Activated T-cell treated with anti-CD3 and anti-CD28 coated beads for 1 hour (primary cell): ENCODE measurements around the gene BMPR2.
"Not testable (repeated sequence)": the region's sequence is repeated elsewhere in the genome, so short reads cannot be mapped to it uniquely, and the experiment has no call there.

Source experiments
- DNase-seq: peaks from one replicate; pipeline ENCODE4 v3.0.0-alpha.2; 2020; ENCODE audit warnings: low read depth

The BMPR2 gene

GRCh38 chr2:202530038-202530437 lies 153.9 kb downstream of the BMPR2 start:
- no peak for DNase-seq

DNA sequence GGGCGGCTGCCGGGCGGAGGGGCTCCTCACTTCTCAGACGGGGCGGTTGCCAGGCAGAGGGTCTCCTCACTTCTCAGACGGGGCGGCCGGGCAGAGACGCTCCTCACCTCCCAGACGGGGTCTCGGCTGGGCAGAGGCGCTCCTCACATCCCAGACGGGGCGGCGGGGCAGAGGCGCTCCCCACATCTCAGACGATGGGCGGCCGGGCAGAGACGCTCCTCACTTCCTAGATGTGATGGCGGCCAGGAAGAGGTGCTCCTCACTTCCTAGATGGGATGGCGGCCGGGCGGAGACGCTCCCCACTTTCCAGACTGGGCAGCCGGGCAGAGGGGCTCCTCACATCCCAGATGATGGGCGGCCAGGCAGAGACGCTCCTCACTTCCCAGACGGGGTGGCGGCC lies 159.2 kb downstream of the BMPR2 start:
- DNase-seq: not testable (repeated sequence)

DNA sequence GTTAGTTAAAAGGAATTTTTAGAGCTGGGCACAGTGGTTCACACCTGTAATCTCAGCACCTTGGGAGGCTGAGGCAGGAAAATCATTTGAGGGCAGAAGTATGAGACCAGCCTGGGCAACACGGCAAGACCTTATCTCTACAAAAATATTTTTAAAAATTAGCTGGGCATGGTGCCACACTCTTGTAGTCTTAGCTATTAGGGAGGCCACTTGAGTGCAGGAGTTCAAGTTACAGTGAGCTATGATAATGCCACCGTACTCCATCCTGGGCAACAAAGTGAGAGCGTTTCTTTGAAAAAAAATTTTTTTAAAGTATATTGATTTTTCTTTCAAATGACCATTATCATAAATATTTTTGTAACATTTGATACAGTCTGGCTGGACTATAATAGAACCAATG lies 165.0 kb downstream of the BMPR2 start:
- no peak for DNase-seq

DNA sequence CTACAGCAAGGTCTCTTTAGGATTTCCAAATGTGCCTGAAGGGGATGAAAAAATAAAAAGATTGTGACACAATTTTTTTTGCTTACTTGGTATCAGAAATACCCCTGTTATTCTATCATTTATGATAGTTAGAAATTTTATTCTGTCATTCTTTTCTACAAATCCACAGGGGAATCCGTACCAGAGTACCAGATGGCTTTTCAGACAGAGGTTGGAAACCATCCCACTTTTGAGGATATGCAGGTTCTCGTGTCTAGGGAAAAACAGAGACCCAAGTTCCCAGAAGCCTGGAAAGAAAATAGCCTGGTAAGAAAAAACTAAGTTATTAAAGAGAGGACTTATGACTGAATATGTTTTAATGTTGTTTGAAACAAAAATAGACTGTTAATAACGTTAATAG lies 166.0 kb downstream of the BMPR2 start:
- DNase-seq: no peak

DNA sequence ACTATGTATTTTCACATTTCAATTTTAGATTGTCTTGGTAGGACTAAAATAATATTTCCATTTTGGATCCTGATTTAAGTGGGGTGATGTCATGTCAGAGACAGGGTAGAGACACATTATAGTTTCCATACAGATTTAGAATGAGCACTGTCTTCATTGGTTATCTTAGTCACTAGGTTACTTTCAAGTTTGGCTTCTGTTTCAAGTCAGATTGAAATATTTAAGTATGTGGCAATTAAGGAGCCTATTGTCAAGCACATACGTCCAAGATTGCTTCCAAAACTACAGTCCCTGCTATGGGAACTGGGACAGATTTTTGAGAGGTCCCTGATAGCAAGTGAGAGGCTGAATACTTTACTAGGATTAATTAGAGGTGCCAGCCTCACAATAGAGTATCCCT lies 169.4 kb downstream of the BMPR2 start:
- no peak for DNase-seq

GRCh38 chr2:202545931-202546330 lies 169.8 kb downstream of the BMPR2 start:
- DNase-seq: no peak

DNA sequence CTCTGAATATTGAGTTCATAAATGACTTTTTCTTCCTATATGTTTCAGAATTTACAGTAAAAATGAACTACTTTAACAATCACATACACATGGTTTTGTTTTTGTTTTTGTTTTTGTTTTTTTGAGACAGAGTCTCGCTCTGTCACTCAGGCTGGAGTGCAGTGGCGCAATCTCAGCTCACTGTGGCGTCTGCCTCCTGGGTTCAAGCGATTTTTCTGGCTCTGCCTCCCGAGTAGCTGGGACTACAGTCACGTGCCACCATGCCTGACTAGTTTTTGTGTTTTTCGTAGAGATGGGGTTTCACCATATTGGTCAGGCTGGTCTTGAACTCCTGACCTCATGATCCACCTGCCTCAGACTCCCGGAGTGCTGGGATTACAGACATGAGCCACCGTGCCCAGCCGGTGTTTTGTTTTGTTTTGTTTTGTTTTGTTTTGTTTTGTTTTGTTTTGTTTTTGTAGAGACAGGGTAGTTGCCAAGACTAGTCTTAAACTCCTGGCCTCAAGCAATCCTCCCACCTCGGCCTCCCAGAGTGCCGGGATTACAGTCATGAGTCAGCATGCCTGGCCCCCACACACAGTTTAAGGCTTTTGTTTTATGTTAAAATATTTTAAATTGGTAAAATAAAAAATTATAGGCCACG lies 170.5 kb downstream of the BMPR2 start:
- not testable (repeated sequence) for DNase-seq

DNA sequence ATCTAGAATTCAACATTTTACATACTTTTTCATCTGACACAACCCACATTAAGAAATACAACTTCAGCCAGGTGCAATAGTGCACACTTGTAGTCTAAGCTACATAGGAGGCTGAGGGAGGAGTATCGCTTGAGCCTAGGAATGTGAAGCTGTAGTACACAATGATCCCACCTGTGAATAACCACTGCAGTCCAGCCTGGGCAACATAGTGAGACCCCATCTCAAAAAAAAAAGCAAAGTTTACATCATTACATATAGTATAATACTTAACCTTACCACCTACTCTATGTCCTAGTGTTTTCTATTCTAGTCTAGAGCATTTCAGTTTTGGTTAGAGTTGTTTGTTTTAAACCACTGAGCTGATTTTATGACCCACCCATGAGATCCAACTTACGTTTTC lies 172.1 kb downstream of the BMPR2 start:
- DNase-seq: no peak

- not testable (repeated sequence) for DNase-seq
Measured at GRCh38 chr2:202551000-202551399, 174.9 kb downstream of the BMPR2 start.

GRCh38 chr2:202555356-202555755 lies 179.2 kb downstream of the BMPR2 start:
- DNase-seq: no peak

- DNase-seq: no peak
Measured at GRCh38 chr2:202560200-202560599, 184.1 kb downstream of the BMPR2 start.

- DNase-seq: no peak
Measured at GRCh38 chr2:202564226-202564625, 188.1 kb downstream of the BMPR2 start.

GRCh38 chr2:202566286-202566685 lies 190.2 kb downstream of the BMPR2 start:
- no peak for DNase-seq

GRCh38 chr2:202574541-202574940 lies 198.4 kb downstream of the BMPR2 start:
- DNase-seq: no peak

DNA sequence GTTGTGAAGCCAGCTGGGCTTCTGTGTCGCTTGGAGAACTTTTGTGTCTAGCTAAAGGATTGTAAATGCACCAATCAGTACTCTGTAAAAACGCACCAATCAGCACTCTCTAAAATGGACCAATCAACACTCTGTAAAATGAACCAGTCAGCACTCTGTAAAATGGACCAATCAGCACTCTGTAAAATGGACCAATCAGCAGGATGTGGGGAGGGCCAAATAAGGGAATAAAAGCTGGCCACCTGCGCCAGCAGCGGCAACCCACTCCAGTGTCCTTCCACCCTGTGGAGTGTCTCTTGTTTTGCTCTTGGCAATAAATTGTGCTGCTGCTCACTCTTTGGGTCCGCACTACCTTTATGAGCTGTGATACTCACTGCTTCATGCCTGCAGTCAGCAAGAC lies 199.1 kb downstream of the BMPR2 start:
- not testable (repeated sequence) for DNase-seq

DNA sequence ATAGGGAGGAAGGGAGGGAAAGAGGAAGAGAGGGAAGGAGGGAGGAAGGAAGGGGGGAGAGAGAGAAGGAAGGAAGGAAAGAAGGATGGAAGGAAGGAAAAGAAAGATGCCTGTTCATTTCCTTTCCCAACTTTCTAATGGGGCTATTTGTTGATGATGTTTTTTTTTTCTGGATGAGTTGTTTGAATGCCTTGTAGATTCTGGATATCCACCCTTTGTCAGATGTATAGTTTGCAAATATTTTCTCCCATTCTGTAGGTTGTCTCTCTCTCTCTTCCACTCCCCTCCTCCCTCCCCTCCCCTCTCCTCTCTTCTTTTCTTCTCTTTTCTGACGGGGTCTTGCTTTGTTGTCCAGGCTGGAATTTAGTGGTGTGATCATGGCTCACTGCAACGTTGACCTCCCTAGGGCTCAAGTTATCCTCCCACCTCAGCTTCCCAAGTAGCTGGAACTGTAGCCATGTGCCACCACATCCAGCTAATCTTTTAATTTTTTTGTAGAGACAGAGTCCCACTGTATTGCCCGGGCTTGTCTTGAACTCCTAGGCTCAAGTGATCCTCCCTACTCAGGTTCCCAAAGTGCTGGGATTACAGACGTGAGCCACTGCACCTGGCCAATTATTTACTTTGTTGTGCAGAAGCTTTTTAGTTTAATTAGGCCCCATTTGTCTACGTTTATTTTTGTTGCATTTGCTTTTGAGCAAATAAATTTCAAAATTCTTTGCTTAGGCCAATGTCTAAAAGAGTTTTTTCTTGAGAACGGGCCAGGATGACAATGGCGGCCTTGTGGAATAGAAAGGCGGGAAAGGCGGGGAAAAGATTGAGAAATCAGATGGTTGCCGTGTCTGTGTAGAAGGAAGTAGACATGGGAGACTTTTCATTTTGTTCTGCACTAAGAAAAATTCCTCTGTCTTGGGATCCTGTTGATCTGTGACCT lies 201.4 kb downstream of the BMPR2 start:
- no peak for DNase-seq

- not testable (repeated sequence) for DNase-seq
Measured at GRCh38 chr2:202582846-202583245, 206.7 kb downstream of the BMPR2 start.

- no peak for DNase-seq
Measured at GRCh38 chr2:202583709-202584219, 207.6 kb downstream of the BMPR2 start.

GRCh38 chr2:202588647-202589581 lies 212.8 kb downstream of the BMPR2 start:
- peak; percentile 45 for DNase-seq

- DNase-seq: no peak
Measured at GRCh38 chr2:202589582-202589949, 213.4 kb downstream of the BMPR2 start.

GRCh38 chr2:202592566-202592965 lies 216.4 kb downstream of the BMPR2 start:
- DNase-seq: no peak

DNA sequence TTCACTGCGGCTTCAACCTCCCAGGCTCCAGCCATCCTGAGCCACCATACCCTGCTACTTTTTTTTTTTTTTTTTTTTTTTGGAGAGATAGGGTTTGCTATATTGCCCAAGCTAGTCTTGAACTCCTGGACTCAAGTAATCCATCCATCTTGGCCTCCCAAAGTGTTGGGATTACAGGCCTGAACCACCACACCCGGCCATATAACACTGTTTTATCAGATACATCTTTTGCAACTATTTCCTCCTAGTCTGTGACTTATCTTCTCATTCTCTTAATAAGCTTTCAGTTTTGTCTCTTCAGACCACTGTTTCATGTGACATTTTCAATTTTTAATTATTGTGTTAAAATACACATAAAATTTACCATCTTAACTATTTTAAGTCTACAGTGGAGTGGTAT lies 223.0 kb downstream of the BMPR2 start:
- DNase-seq: no peak
